Superior temporal gyrus (tissue), 1 donor: ENCODE measurements around the gene PPP2R5B.

Experiments
- DNase-seq: peaks from one replicate; pipeline ENCODE4 v3.0.0-alpha.2; 2016; ENCODE audit errors: extremely low spot score

Gene PPP2R5B

GRCh38 chr11:64888729-64889511 lies 35.6 kb upstream of the PPP2R5B start:
- DNase-seq = no peak

- DNase-seq = no peak
Measured at GRCh38 chr11:64890522-64890939, 34.0 kb upstream of the PPP2R5B start.

DNA sequence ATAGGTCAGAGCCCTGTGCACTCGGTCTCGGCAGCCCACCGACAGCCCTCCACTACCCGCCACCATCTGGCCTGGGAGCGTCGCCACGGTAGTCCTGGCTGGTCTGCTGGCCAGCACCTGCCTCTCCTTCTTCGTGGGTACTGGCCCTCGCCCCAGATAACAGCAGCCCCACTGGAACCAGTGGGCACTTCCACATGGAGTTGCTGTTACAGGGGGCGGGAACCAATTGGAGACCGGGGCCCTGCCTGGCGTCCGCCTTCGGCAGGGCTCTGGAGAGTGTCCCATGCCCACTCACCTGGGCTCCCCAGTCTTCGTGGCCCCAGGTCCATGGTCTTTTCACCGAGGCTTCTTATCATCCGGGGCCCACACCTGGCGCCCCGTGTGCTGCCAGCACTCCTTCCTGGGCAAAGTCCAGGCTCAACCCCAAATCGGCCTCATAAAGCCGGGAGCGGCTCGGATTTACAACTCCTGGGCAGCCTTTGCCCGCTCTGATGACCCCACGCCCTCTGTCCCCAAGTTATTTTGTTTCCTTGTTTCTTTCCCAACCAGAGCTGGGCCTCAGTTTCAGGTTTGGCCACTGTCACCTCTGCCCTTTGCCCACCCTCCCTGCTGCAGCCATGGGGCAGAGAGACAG lies 33.2 kb upstream of the PPP2R5B start:
- no peak for DNase-seq

DNA sequence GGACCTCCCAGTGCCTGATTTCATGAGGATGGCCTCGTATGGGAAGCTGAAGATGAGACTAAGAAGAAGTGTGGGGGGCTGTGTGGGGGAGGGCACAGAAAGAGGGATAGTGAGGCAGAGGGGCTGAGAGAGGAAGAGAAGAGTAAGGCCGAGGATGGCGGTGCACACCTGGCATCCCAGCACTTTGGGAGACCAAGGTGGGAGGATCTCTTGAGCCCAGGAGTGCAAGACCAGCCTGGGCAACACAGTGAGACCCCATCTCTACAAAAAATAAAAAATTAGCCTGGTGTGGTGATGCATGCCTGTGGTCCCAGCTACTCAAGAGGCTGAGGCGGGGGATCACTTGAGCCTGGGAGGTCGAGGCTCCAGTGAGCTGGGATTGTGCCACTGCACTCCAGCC lies 32.6 kb upstream of the PPP2R5B start:
- no peak for DNase-seq

GRCh38 chr11:64892411-64892831 lies 32.1 kb upstream of the PPP2R5B start:
- no peak for DNase-seq

GRCh38 chr11:64892838-64893193 lies 31.7 kb upstream of the PPP2R5B start:
- DNase-seq = no peak

DNA sequence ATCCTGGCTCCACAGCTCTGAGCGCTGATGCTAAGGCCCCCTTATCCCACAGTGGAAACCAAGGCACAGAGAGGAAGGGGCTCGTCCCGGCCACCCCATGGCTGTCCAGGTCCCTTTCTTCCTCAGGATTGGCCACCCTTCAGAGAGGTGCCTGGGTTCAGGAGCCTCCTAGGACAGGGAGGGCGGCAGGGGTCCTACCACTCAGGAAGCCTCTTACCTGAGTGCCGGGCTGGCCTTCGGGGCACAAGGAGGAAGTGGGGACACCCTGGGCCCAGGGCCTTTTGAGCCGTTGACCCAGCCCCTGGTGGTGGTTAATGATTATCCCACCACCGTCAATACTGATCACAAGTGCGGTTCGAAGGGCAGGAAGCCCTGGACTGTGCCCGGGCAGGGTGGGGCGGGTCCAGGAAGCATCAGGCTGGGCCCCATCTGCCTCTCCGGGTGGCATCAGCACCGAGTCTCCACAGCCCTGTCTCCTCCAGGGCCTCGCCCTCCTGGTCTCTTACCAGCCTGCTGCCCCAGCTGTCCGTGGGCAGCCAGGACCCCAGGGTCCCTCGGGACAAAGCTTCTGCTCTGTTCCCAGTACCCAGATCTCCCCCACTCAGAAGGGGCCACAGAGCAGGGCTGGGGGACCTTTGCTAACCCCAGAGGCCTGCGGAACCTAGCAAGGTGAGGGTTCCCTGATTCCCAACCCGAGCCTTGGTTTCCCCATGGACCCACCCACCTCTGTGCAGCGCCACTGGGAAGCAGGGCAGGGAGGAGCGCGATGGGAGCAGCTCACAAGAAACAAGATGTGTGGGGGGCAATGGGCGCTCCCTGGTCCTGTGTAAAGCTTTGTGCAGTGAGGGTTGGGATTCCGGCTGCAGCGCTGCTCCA lies 31.1 kb upstream of the PPP2R5B start:
- no peak for DNase-seq

GRCh38 chr11:64894070-64894811 lies 30.2 kb upstream of the PPP2R5B start:
- peak; percentile 75 for DNase-seq

- no peak for DNase-seq
Measured at GRCh38 chr11:64894812-64895452, 29.6 kb upstream of the PPP2R5B start.

DNA sequence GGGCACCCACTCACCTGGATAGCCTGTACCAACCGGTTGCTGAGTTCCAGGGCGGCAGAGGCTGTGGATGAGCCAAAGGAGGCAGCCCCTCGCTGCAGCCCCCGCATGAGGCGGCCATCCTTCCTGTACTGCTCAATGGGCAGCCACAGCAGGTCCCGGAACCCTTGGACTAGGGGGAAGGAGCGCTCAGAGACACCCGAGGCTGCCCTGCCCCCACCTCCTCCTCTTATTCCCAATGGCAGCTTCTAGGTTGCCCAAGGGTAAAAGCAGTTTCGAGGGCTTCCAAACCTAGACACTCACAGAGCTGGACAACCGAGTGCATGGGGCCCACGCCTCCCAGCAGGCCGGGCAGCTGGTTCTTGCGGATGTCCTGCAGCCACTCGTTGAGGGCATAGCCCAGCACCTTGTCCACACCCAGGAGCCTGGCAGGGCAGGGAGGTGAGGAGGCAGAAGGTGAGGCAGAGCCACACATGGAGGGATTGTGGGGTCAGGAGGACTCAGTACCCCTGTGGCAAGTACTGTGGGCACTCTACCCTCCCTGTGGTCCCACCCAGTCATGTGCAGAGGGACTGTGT lies 28.0 kb upstream of the PPP2R5B start:
- DNase-seq = no peak

DNA sequence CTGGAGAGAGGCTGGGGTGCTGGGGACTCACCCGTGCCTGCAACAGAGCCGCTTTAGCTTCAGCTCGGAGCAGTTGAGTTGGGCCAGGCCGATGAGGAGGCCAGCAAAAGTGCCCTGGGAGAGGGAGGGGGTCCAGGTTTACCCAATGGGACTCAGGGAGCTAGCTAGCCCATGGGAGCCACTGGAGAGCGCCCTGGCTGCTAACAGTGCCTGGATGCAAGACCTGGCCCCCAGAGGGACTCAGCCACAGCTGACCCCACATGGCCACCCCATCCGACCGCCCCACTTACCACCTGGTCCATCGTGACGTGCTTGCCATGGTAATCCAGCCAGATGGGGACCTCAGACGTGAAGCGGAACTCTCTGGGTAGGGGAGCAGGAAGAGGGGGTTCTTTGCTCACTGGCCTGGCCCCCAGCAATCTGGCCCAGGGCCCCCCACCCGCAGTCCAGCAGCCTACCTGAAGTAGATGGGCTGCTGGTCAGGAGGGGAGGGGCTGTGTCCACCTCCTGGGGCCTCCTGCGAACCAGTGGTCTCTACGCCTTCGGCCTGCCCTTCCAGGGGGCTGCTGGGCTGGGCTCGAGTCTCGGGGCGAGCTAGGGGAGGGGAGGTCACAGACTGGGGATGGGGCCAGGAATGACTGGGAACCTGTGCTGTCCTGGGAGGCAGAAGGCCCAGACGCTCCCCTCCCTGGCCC lies 27.0 kb upstream of the PPP2R5B start:
- no peak for DNase-seq

DNA sequence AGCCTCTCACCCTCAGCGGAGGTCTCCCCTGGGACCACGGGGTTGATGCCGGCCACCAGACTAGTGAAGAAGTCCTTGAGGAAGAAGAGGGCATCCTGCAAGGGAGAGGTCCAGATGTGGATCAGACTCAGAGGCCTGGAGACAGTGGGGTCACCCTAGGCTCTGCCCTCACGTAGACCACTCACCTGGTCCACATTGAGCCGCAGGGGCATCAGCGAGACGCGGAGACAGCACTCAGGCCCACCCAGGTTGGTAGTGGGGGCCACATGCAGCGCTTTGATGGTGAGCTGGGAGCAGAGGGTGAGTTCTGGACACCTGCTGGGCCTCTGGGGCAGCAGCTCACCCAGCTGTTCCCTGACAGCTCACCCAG lies 26.4 kb upstream of the PPP2R5B start:
- no peak for DNase-seq

DNA sequence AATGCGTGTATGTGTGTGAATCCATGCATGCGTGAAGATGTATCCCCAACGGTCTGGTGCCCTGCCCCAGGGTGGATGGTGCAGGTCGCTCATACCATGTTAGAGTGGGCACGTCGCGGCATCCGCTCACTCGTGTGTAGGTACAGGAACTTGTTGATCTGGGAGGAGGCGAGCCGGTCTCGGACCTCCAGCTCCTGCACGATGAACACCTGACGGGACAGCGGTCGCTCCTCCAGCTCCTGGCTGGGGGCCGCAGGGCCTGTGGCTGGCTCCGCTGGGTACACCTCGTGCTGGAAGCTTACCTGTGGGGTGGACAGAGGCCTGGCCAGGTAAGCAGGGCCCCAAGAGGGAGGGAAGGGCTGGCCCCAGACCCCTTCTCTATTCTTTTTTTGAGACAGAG lies 25.9 kb upstream of the PPP2R5B start:
- no peak for DNase-seq

- DNase-seq = no peak
Measured at GRCh38 chr11:64900263-64900678, 24.2 kb upstream of the PPP2R5B start.

- DNase-seq = no peak
Measured at GRCh38 chr11:64900774-64901173, 23.7 kb upstream of the PPP2R5B start.

- no peak for DNase-seq
Measured at GRCh38 chr11:64902102-64902900, 22.2 kb upstream of the PPP2R5B start.

GRCh38 chr11:64903291-64903833 lies 21.1 kb upstream of the PPP2R5B start:
- no peak for DNase-seq

- no peak for DNase-seq
Measured at GRCh38 chr11:64905516-64906313, 18.8 kb upstream of the PPP2R5B start.

GRCh38 chr11:64906314-64906635 lies 18.2 kb upstream of the PPP2R5B start:
- no peak for DNase-seq
